Neural cell (in vitro differentiated cells): ENCODE results near the gene LTBP1.

Experiments used
- EP300 ChIP-seq: fragments of 450-650 bp; conservative IDR thresholded peaks from 2 replicates; pipeline ENCODE4 v1.6.1; 2014; ENCODE audit warnings: antibody characterized with exemption, mild to moderate bottlenecking, moderate library complexity; ENCODE audit not compliant: poor library complexity, severe bottlenecking
- POLR2AphosphoS5 ChIP-seq: IDR thresholded peaks from 2 replicates; pipeline ENCODE4 v1.6.1; 2012
- RAD21 ChIP-seq: fragments of 450-650 bp; conservative IDR thresholded peaks from 2 replicates; pipeline ENCODE4 v1.6.1; 2014; ENCODE audit warnings: antibody characterized with exemption, mild to moderate bottlenecking, moderate library complexity
- TF ChIP-seq, protein P1 (sequence below): fragments of 450-650 bp; IDR thresholded peaks from 2 replicates; pipeline ENCODE4 v1.5.1; 2014; ENCODE audit warnings: antibody characterized with exemption, mild to moderate bottlenecking, moderate library complexity; ENCODE audit not compliant: poor library complexity, severe bottlenecking

DNA sequence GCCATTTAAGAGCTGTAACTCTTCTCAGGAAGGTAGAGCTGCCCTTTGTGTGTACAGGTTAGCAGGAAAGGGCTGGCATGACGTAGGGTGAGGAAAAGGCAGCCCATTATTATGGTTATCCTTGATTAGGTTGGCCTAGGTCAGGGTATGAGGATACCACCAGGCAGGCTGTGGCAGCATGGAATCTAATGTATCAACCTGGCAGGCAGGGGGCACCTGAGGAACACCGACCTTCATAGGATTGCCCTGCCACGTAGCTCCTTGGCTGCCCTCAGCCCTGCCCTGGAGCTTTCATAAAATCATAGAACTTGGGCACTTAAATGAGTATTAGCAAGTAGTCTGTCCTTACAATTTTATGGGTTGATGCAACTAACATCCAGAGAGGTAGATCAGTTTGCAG is 261.6 kb downstream of the LTBP1 start:
- TF ChIP-seq, protein P1, sequence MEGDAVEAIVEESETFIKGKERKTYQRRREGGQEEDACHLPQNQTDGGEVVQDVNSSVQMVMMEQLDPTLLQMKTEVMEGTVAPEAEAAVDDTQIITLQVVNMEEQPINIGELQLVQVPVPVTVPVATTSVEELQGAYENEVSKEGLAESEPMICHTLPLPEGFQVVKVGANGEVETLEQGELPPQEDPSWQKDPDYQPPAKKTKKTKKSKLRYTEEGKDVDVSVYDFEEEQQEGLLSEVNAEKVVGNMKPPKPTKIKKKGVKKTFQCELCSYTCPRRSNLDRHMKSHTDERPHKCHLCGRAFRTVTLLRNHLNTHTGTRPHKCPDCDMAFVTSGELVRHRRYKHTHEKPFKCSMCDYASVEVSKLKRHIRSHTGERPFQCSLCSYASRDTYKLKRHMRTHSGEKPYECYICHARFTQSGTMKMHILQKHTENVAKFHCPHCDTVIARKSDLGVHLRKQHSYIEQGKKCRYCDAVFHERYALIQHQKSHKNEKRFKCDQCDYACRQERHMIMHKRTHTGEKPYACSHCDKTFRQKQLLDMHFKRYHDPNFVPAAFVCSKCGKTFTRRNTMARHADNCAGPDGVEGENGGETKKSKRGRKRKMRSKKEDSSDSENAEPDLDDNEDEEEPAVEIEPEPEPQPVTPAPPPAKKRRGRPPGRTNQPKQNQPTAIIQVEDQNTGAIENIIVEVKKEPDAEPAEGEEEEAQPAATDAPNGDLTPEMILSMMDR = no peak
- TF ChIP-seq POLR2AphosphoS5 (no peak), EP300 (no peak), RAD21 (no peak)
